BE2C (cell line): ENCODE measurements around the gene RALBP1.
"Not testable (repeated sequence)": the region's sequence is repeated elsewhere in the genome, so short reads cannot be mapped to it uniquely, and the experiment has no call there.

Experiments used
- DNase-seq: peaks from one replicate; pipeline ENCODE4 v3.0.0-alpha.2; 2020
- H3K27me3 ChIP-seq: fragments of 250-450 bp; sonication (Bioruptor Pico); 2 replicates; pipeline ENCODE4 v1.5.1; 2020; ENCODE audit warnings: mild to moderate bottlenecking
- H3K36me3 ChIP-seq: fragments of 250-450 bp; sonication (Bioruptor Pico); 2 replicates; pipeline ENCODE4 v1.5.1; 2020; ENCODE audit warnings: mild to moderate bottlenecking
- H3K4me1 ChIP-seq: fragments of 250-450 bp; sonication (Bioruptor Pico); 2 replicates; pipeline ENCODE4 v1.5.1; 2020
- H3K4me3 ChIP-seq: 2 replicates; pipeline ENCODE4 v1.5.1; 2011; ENCODE audit warnings: low read depth, low read length
- H3K9me3 ChIP-seq: fragments of 250-450 bp; sonication (Bioruptor Pico); 2 replicates; pipeline ENCODE4 v1.5.1; 2020
- CTCF ChIP-seq: IDR thresholded peaks from 2 replicates; pipeline ENCODE4 v1.5.1; 2012; ENCODE audit warnings: mild to moderate bottlenecking, low read depth, low read length

The RALBP1 gene

GRCh38 chr18:9431296-9431695, 44.0 kb upstream of the RALBP1 start:
- TF ChIP-seq CTCF, result no peak

GRCh38 chr18:9433122-9433521, 42.2 kb upstream of the RALBP1 start:
- H3K4me3 ChIP-seq, DNase-seq, H3K4me1 ChIP-seq, H3K9me3 ChIP-seq, H3K36me3 ChIP-seq, H3K27me3 ChIP-seq: not testable (repeated sequence)

More at GRCh38 chr18:9431296-9431695, 44.0 kb upstream of the RALBP1 start:
- no peaks in the 10 kb centered on the region for H3K9me3 ChIP-seq
- H3K27me3 ChIP-seq, result no peaks in the 10 kb centered on the region
- no peaks in the 10 kb centered on the region; the same call in 1 of the 2 replicates for H3K4me1 ChIP-seq
- no peak for DNase-seq
- H3K4me3 ChIP-seq, result no peak overlapping the region
- H3K36me3 ChIP-seq, result no peaks in the 10 kb centered on the region

- no peaks in the 10 kb centered on the region for H3K36me3 ChIP-seq
- DNase-seq, result no peak
- H3K27me3 ChIP-seq, result no peaks in the 10 kb centered on the region
- no peak for TF ChIP-seq CTCF
- H3K4me1 ChIP-seq, result no peaks in the 10 kb centered on the region
- H3K9me3 ChIP-seq, result no peaks in the 10 kb centered on the region
- no peak overlapping the region for H3K4me3 ChIP-seq
These were observed 41.6 kb upstream of the RALBP1 start for GRCh38 chr18:9433671-9434121.

GRCh38 chr18:9434122-9434701, 41.1 kb upstream of the RALBP1 start:
- DNase-seq, result no peak
- no peaks in the 10 kb centered on the region for H3K4me1 ChIP-seq
- no peaks in the 10 kb centered on the region for H3K27me3 ChIP-seq
- H3K36me3 ChIP-seq, result no peaks in the 10 kb centered on the region
- H3K4me3 ChIP-seq, result no peak overlapping the region
- no peak for TF ChIP-seq CTCF
- H3K9me3 ChIP-seq, result no peaks in the 10 kb centered on the region

GRCh38 chr18:9435041-9435440, 40.3 kb upstream of the RALBP1 start:
- Histone ChIP-seq H3K9me3 (no peaks in the 10 kb centered on the region), H3K27me3 (no peaks in the 10 kb centered on the region), H3K4me1 (no peaks in the 10 kb centered on the region), H3K4me3 (no peak overlapping the region), H3K36me3 (no peaks in the 10 kb centered on the region)
- no peak for TF ChIP-seq CTCF
- no peak for DNase-seq

- Histone ChIP-seq H3K9me3 (no peaks in the 10 kb centered on the region), H3K4me3 (no peak overlapping the region), H3K36me3 (no peaks in the 10 kb centered on the region), H3K27me3 (no peaks in the 10 kb centered on the region), H3K4me1 (no peaks in the 10 kb centered on the region)
- no peak for TF ChIP-seq CTCF
- no peak for DNase-seq
These were observed 38.9 kb upstream of the RALBP1 start for GRCh38 chr18:9436206-9436929.
